Heart right ventricle (tissue), 16 donors: ENCODE results near the gene ZNF202. TPM values are rescaled to one million over a fixed set of nuclear protein-coding genes. Genes with fewer than 3 reads are reported as not detected.

Source experiments
- ATAC-seq, 8 donors: fragments of 200-7000 bp; cut with Tn5 transposase; one replicate each; pipeline ENCODE4 v1.9.1; 2020; ENCODE audit warnings: mild to moderate bottlenecking in 8 of 8, moderate library complexity in 8 of 8, moderate number of reproducible peaks in 1 of 8
- DNase-seq, 2 donors: peaks; one replicate each; pipeline ENCODE4 v3.0.0-alpha.2; 2020
- H3K27ac ChIP-seq, 10 donors: fragments of 200-600 bp; sonication (generic) in 2 of 10; one replicate each; pipeline versions ENCODE4 v1.5.0 to v1.8.0; 2020 to 2022; ENCODE audit warnings: mild to moderate bottlenecking in 3 of 10
- H3K27me3 ChIP-seq, 7 donors: fragments of 200-600 bp; one replicate each; pipeline ENCODE4 v1.8.0; 2021 to 2022; ENCODE audit warnings: mild to moderate bottlenecking in 2 of 7
- H3K36me3 ChIP-seq, 9 donors: fragments of 200-600 bp; sonication (generic) in 1 of 9; one replicate each; pipeline versions ENCODE4 v1.5.0 to v1.8.0; 2020 to 2022; ENCODE audit warnings: mild to moderate bottlenecking in 2 of 9
- H3K4me1 ChIP-seq, 9 donors: fragments of 200-600 bp; sonication (generic) in 1 of 9; one replicate each; pipeline versions ENCODE4 v1.5.0 to v1.8.0; 2020 to 2022; ENCODE audit warnings: mild to moderate bottlenecking in 4 of 9
- H3K4me3 ChIP-seq, 10 donors: fragments of 200-600 bp; sonication (generic) in 2 of 10; one replicate each; pipeline versions ENCODE4 v1.5.0 to v1.8.0; 2020 to 2022; ENCODE audit warnings: mild to moderate bottlenecking in 7 of 10, moderate library complexity in 2 of 10
- H3K9me3 ChIP-seq, 11 donors: fragments of 200-600 bp in 10 of 11; sonication (generic) in 2 of 11; one replicate each; pipeline versions ENCODE4 v1.5.0 to v1.8.0; 2013 to 2022; ENCODE audit warnings: mild to moderate bottlenecking in 2 of 11, control low read depth in 1 of 11, moderate library complexity in 1 of 11
- WGBS, 2 donors: extraction: QIAGEN DNeasy Blood & Tissue Kit; methylation state at CpG; one replicate each; pipeline ENCODE4 v1.1.7; 2013; ENCODE audit warnings: inconsistent platforms in 1 of 2; 5-methylcytosine and 5-hydroxymethylcytosine counted together
- intact Hi-C, 10 donors: fragments of 100-400 bp; cut with DNase I; formaldehyde crosslinking; loops; one replicate each; pipeline versions ENCODE4 v1.11.1 to v1.14.2; 2022
- polyA plus RNA-seq, 2 donors: library from polyadenylated mRNA; stranded (reverse); fragments of 200-250 nt; gene quantifications; one replicate each; pipeline ENCODE4 v1.2.3, GENCODE V29; 2013
- total RNA-seq, 10 donors: library from RNA; stranded (reverse); fragmentation: NEBNext Ultra II Directional in 3 of 10; extraction: Animal tissue kit (Norgen Biotek cat#: 25700) in 3 of 10; gene quantifications; one replicate each; pipeline versions ENCODE4 v1.2.1 to v1.2.4, GENCODE V29; 2021 to 2023
- TF ChIP-seq, protein P1 (sequence below), 9 donors: fragments of 200-600 bp; sonication (generic) in 2 of 9; IDR thresholded peaks; one replicate each; pipeline versions ENCODE4 v1.5.0 to v1.8.0; 2021 to 2022; ENCODE audit warnings: antibody characterized with exemption in 9 of 9, mild to moderate bottlenecking in 5 of 9, moderate library complexity in 1 of 9
- donor health status: Arrhythmogenic right ventricular cardiomyopathy.
- donor health status: ischemic (EF 13 %, LVEDD 7.1; RV severe dilation, severe dysfunction).
- donor health status: healthy with polysubstance abuse.
- donor health status: DM: no; HTN: yes; CAD: no.
- donor health status: DM: no; HTN: no; CAD: no.
- donor health status: ischemic (EF 25% LVEDD 6.9; RV normal size, moderate dysfunction).
- donor health status: ischemic (EF 25% LVEDD 5.7; RV mildly dilated, moderate dysfunction).
- donor health status: healthy.
- donor health status: DM: yes; HTN: yes; CAD: no.
- donor health status: Ischemic cardiomyopathy.
- donor health status: ischemic (EF 35%, LVEDD 5.7; RV mildly dilated, moderate dysfunction).
- donor health status: nonischemic (EF 11% LVEDD 7.7; RV severe dilation, severe dysfunction).
- donor health status: DM: yes; HTN: yes; CAD: no.
- donor health status: PGD.
- donor health status: ischemic (EF 29% LVEDD 5.4; RV normal size, mild dysfunction).
- donor health status: nonischemic (EF 23%, LVEDD 6.1; RV moderate dilation, normal function).

The ZNF202 gene
- total and polyA plus RNA-seq, 12 donors = 3.8 to 6.0 (median 4.2) TPM

DNA sequence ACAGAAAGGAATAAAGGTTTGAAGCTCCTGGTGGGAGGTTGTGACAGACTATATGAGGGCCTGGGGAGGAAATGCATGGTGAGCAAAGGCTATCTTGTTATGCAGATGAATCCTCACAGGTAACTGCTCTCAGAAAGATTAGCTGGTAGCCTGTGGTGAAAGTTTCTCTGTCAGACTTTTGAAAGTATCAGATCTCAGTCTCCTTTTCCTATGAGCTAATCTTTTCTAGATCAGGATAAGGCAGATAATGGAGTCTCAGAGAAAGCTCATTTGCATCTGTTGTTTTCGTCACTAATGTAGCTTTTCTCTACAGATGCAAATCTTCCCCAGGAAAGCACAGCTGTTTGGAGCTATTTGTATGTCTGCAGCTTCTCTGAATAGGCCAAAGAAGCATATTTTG lies 33.8 kb upstream of the ZNF202 start:
- WGBS, 2 donors = 44 to 75% methylated on average over 1 of the region's 1 CpG
- no peaks in the 10 kb centered on the region for H3K4me1 ChIP-seq
- H3K4me3 ChIP-seq = no peak overlapping the region
- DNase-seq = no peak
- H3K27ac ChIP-seq = no peak overlapping the region
- H3K36me3 ChIP-seq = no peaks in the 10 kb centered on the region
- ATAC-seq = no peak
- H3K27me3 ChIP-seq = peaks cover 0 to 2% (median 0%) of the 10 kb centered on the region in 7 donors
- TF ChIP-seq, protein P1, sequence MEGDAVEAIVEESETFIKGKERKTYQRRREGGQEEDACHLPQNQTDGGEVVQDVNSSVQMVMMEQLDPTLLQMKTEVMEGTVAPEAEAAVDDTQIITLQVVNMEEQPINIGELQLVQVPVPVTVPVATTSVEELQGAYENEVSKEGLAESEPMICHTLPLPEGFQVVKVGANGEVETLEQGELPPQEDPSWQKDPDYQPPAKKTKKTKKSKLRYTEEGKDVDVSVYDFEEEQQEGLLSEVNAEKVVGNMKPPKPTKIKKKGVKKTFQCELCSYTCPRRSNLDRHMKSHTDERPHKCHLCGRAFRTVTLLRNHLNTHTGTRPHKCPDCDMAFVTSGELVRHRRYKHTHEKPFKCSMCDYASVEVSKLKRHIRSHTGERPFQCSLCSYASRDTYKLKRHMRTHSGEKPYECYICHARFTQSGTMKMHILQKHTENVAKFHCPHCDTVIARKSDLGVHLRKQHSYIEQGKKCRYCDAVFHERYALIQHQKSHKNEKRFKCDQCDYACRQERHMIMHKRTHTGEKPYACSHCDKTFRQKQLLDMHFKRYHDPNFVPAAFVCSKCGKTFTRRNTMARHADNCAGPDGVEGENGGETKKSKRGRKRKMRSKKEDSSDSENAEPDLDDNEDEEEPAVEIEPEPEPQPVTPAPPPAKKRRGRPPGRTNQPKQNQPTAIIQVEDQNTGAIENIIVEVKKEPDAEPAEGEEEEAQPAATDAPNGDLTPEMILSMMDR (IDR thresholded peaks at IDR 0.05) = no peak
- intact Hi-C loops = no loop called here
- no peaks in the 10 kb centered on the region for H3K9me3 ChIP-seq

GRCh38 chr11:123773959-123774358 lies 32.5 kb upstream of the ZNF202 start:
- Histone ChIP-seq H3K27ac (no peak overlapping the region), H3K27me3 (peaks cover 0 to 2% (median 0%) of the 10 kb centered on the region in 7 donors), H3K36me3 (no peaks in the 10 kb centered on the region), H3K4me1 (no peaks in the 10 kb centered on the region), H3K4me3 (no peak overlapping the region), H3K9me3 (no peaks in the 10 kb centered on the region)
- TF ChIP-seq, protein P1 (IDR thresholded peaks at IDR 0.05) = no peak
- ATAC-seq = no peak
- no peak for DNase-seq
- WGBS, 2 donors = 67 to 86% methylated on average over 1 of the region's 1 CpG
- intact Hi-C loops = no loop called here

DNA sequence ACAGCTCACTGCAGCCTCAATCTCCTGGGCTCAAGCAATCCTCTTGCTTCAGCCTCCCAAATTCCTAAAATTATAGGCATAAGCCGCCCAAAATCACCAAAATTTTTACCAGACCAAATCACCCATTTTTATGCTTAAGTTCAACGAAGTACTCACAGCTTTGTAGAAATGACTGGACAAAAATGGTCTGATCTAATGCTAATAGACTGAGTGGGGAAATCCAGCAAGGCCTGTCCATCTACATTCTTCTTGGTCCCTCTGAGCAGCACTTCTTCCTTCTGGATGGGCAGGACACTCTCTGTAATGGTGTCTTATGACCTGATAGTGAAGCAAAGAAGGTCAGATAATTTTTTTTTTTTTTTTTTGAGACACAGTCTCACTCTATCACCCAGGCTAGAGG lies 31.6 kb upstream of the ZNF202 start:
- Histone ChIP-seq H3K9me3 (no peaks in the 10 kb centered on the region), H3K27me3 (peaks cover 0 to 2% (median 0%) of the 10 kb centered on the region in 7 donors), H3K36me3 (no peaks in the 10 kb centered on the region), H3K4me1 (no peaks in the 10 kb centered on the region), H3K4me3 (no peak overlapping the region), H3K27ac (no peak overlapping the region)
- ATAC-seq = no peak
- TF ChIP-seq, protein P1 (IDR thresholded peaks at IDR 0.05) = no peak
- 74 to 81% methylated on average over 2 of the region's 2 CpGs for WGBS, 2 donors
- intact Hi-C loops = no loop called here
- no peak for DNase-seq

GRCh38 chr11:123771664-123772063 lies 30.2 kb upstream of the ZNF202 start:
- H3K4me1 ChIP-seq = no peaks in the 10 kb centered on the region
- H3K27me3 ChIP-seq = peaks cover 0 to under 1% (median 0%) of the 10 kb centered on the region in 7 donors
- 96 to 98% methylated on average over 3 of the region's 3 CpGs for WGBS, 2 donors
- no peak overlapping the region for H3K27ac ChIP-seq
- DNase-seq = no peak
- no peaks in the 10 kb centered on the region for H3K36me3 ChIP-seq
- ATAC-seq = no peak
- TF ChIP-seq, protein P1 (IDR thresholded peaks at IDR 0.05) = no peak
- no peaks in the 10 kb centered on the region for H3K9me3 ChIP-seq
- intact Hi-C loops = no loop called here
- no peak overlapping the region for H3K4me3 ChIP-seq
